GM19099 (cell line): ENCODE results near the gene SLC6A17.

Source experiments
- POLR2A ChIP-seq: IDR thresholded peaks from 3 replicates; pipeline ENCODE4 v1.6.1; 2011; ENCODE audit warnings: low read depth; ENCODE audit not compliant: insufficient read length; ENCODE audit errors: extremely low read depth

SLC6A17 gene

GRCh38 chr1:110242062-110242461 lies 91.8 kb downstream of the SLC6A17 start:
- TF ChIP-seq POLR2A: no peak

GRCh38 chr1:110242731-110243130 lies 92.4 kb downstream of the SLC6A17 start:
- no peak for TF ChIP-seq POLR2A

- no peak for TF ChIP-seq POLR2A
Observed at GRCh38 chr1:110243146-110243545, 92.9 kb downstream of the SLC6A17 start.

- TF ChIP-seq POLR2A: no peak
Observed at GRCh38 chr1:110243574-110243973, 93.3 kb downstream of the SLC6A17 start.

GRCh38 chr1:110245876-110246620 lies 95.8 kb downstream of the SLC6A17 start:
- TF ChIP-seq POLR2A: no peak

GRCh38 chr1:110248746-110249145 lies 98.5 kb downstream of the SLC6A17 start:
- TF ChIP-seq POLR2A: no peak

GRCh38 chr1:110249256-110249655 lies 99.0 kb downstream of the SLC6A17 start:
- TF ChIP-seq POLR2A: no peak

GRCh38 chr1:110250008-110250407 lies 99.7 kb downstream of the SLC6A17 start:
- TF ChIP-seq POLR2A: no peak

- TF ChIP-seq POLR2A: no peak
Observed at GRCh38 chr1:110250749-110251148, 100.5 kb downstream of the SLC6A17 start.
